Fibroblast of lung (primary cell): ENCODE measurements around the gene DHDH.

Experiments used
- EZH2 ChIP-seq: IDR thresholded peaks from 2 replicates; pipeline ENCODE4 v1.5.1; 2012; ENCODE audit warnings: low read length, control low read depth, mild to moderate bottlenecking; ENCODE audit errors: missing control alignments
- TF ChIP-seq, protein P1 (sequence below), 2 donors: IDR thresholded peaks in 1 of 2; conservative IDR thresholded peaks in 1 of 2; 1 replicate in 1 of 2; 2 replicates in 1 of 2; pipeline ENCODE4 v1.5.1; 2011 to 2012; ENCODE audit warnings: low read length in 2 of 2, control low read depth in 1 of 2, inconsistent platforms in 1 of 2, low read depth in 1 of 2, mild to moderate bottlenecking in 1 of 2

GRCh38 chr19:48935864-48936263 lies 2.4 kb downstream of the DHDH start:
- TF ChIP-seq, protein P1, sequence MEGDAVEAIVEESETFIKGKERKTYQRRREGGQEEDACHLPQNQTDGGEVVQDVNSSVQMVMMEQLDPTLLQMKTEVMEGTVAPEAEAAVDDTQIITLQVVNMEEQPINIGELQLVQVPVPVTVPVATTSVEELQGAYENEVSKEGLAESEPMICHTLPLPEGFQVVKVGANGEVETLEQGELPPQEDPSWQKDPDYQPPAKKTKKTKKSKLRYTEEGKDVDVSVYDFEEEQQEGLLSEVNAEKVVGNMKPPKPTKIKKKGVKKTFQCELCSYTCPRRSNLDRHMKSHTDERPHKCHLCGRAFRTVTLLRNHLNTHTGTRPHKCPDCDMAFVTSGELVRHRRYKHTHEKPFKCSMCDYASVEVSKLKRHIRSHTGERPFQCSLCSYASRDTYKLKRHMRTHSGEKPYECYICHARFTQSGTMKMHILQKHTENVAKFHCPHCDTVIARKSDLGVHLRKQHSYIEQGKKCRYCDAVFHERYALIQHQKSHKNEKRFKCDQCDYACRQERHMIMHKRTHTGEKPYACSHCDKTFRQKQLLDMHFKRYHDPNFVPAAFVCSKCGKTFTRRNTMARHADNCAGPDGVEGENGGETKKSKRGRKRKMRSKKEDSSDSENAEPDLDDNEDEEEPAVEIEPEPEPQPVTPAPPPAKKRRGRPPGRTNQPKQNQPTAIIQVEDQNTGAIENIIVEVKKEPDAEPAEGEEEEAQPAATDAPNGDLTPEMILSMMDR (conservative IDR thresholded peaks at IDR 0.05 in 1 of 2, IDR thresholded peaks at IDR 0.05 in 1 of 2; ENCODE audit: low read depth in 1 of 2, low read length in 2 of 2) = no peak
- TF ChIP-seq EZH2 = no peak
